Fibroblast of mammary gland (primary cell): ENCODE results near the gene SAMD11.

Experiments
- DNase-seq: peaks from one replicate; pipeline ENCODE4 v3.0.0-alpha.2; 2010; ENCODE audit warnings: low read depth
- H3K4me3 ChIP-seq: 2 replicates; pipeline ENCODE4 v1.5.1; 2011; ENCODE audit warnings: low read depth, mild to moderate bottlenecking, low read length, moderate library complexity; ENCODE audit not compliant: control insufficient read depth
- TF ChIP-seq, protein P1 (sequence below): conservative IDR thresholded peaks from 2 replicates; pipeline ENCODE4 v1.5.1; 2011; ENCODE audit warnings: low read depth, low read length, inconsistent platforms; ENCODE audit not compliant: control insufficient read depth, insufficient read depth

SAMD11 gene

DNA sequence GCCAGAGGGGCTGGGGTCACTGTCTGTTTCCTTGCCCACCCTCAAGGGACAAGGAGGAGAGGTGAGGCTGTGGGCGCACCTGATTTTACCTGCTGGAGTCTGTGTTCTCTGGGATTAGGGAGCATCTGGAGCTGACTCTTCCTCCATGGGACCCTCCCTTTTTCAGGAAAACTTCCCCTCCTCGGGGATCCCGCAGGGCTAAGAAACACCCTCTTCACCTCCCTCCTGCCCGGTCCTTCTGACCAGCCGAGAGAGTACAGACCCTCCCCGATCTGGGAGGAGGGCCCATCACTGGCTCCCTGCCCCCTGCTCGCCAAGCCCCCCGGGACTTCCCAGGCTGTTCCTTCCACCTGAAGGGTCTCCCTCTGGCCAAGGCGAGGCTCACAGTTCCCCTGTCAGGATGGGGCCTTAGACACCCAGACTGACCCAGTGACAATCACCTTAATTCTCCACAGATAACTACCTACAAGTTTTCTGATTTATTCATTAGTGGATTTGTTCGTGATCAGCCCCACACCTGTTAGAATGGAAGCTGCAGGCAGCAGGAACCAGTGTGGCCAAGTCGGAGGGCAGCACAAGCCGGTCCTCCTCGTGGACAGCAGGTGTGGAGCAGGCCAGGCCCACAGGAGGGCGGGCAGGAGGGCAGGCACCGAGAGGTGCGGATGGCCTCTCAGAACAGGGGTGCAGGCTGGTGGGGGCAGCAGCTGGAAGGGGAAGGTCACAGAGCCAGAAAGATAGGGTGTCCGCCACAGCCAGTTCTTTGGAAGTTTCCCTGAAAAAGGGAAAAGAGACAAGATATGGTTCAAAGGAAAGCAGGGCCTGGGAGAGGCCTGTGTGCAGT lies 15.9 kb upstream of the SAMD11 start:
- TF ChIP-seq, protein P1, sequence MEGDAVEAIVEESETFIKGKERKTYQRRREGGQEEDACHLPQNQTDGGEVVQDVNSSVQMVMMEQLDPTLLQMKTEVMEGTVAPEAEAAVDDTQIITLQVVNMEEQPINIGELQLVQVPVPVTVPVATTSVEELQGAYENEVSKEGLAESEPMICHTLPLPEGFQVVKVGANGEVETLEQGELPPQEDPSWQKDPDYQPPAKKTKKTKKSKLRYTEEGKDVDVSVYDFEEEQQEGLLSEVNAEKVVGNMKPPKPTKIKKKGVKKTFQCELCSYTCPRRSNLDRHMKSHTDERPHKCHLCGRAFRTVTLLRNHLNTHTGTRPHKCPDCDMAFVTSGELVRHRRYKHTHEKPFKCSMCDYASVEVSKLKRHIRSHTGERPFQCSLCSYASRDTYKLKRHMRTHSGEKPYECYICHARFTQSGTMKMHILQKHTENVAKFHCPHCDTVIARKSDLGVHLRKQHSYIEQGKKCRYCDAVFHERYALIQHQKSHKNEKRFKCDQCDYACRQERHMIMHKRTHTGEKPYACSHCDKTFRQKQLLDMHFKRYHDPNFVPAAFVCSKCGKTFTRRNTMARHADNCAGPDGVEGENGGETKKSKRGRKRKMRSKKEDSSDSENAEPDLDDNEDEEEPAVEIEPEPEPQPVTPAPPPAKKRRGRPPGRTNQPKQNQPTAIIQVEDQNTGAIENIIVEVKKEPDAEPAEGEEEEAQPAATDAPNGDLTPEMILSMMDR: no peak
- DNase-seq: no peak
- H3K4me3 ChIP-seq: no peak overlapping the region

DNA sequence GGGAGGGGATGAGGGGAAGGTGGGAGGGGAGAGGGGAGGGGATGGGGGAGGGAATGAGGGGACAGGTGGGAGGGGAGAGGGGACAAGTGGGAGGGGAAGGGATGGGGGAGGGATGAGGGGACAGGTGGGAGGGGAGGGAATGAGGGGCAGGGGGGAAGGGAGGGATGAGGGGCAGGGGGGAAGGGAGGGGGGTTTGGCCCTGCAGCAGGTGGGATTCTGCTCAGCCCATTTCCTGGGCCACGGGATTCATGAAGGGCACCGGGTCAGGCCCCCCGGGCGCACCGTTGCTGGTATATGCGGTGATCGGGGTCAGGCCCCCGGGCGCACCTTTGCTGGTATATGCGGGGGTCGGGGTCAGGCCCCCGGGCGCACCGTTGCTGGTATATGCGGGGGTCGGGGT lies 15.1 kb upstream of the SAMD11 start:
- TF ChIP-seq, protein P1: no peak
- H3K4me3 ChIP-seq: no peak overlapping the region
- no peak for DNase-seq

DNA sequence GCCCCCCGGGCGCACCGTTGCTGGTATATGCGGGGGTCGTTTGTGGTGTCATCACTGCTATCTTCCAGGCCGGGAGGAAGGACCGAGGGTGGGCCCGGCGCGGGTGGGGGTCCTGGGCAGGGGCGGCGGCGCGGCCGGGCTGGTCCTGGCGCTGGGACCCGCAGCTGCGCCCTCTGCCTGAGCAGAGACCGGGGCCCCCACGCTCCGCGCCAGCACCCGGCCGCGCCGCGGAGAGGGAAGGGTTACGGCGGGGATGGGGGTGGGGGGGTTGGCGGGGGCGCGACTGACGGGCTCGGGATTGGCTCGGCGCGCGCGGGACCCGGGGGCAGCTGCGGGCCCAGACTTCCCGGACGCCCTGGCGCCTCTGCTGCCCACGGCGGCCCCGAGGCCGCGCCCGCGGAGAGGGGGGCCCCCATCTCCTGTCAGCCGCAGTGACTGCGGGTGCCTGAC lies 13.8 kb upstream of the SAMD11 start:
- no peak overlapping the region for H3K4me3 ChIP-seq
- TF ChIP-seq, protein P1: no peak
- DNase-seq: no peak

DNA sequence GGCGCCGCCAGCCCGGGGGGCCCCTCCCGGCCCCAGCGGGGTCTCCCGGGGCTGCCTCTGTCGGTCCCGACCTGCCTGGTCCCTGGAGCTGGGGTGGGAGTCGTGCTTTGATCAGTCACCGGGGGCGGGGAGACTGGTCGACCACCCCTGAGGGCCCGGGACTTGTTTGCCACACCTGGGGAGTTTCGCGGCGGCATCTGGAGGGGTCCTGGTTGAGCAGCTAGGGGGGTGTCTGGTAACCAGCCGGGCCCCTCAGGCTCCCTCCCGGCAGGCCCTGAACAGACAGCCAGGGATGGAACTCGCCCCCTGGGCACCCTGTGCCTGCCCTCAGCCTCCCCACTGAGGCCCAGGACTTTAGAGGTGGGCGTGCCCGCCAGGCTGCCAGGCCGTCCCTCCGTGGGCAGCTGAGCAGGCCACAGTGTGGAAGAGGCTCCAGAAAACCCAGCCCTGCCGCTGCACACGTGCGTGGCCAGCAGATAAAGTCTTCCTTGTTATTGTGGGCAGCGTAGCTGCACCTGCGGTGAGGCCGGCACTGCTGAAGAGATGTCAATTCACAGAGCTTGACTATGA lies 13.3 kb upstream of the SAMD11 start:
- no peak for DNase-seq
- H3K4me3 ChIP-seq: no peak overlapping the region
- TF ChIP-seq, protein P1: no peak

DNA sequence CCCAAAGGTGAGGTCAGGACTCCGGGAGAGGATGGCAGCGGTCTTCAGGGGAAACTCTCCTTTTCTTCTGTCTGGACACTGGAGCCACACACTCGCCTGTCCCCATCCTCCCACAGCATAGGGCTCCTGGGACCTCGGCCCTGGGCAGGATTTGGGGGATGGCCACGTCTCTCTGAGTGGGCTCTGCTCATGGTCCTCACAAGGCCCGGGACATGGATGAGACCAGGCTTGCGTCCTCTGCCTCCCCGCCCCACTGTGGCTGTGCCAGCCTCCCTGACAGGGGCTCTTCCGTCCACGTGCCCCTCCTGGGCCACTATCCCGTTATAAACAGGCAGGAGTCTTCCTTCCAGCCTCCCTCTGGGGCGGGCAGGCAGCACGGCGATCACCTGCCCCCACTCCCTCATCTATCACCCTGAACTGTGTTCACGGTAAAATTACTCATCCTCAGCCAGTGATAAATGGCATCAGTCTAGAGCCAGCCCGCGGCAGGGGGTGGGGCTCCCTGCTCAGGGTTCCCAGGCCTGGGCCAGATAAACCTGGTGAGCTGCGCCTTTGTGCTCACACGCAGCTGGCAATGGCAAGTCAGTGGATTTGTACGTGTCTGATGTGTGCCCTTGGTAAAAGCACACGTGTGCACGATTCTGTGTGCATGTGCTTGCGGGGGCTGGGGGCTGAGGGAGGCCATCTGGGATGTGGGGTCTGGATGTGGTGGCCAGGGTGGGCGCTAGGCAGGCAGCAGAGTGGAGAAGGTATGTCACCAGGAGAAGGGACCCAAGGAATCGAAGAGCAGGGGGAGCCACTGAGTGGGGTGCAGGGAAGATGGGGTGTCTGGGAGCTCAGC lies 12.6 kb upstream of the SAMD11 start:
- TF ChIP-seq, protein P1: no peak
- DNase-seq: peak; percentile 32
- H3K4me3 ChIP-seq: no peak overlapping the region

DNA sequence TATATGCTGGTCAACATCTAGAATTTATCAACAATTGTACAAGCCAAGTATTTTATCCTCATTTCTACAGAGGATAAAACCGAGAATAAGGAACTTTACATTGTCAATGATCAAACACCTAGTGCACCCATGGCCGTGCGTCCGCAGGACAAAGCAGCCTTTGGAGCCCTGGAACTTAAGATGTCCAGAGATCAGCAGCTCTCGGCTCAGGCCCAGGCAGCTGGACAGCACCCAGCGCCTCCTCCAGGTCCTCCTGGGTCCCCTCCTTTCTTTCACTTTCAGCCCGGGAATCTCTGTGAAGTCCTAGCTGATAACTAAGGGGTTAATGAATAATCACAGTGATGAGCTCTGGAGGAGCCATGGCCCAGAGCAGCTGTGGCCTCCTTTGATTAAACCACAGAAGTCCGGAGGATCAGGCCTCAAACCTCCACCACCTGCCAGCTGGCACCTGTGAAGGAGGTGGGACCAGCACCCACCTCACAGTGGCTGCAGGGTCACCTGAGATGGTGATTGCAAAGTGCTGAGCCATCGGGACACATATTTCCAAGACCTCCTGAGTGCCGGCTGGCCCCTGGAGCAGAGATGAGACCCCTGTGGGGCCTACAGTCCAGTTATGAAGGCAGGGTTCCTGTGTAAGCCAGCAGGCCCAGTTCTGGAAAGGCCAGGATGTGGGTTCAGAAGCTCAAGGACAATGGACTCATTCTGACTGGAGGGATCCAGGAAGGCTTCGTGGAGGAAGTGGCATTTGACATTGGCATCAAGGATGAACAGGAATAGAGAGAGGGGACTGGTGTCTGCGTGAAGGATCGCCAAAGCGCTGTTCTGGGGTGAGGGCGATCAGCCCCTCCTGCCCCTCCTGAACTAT lies 11.6 kb upstream of the SAMD11 start:
- no peak overlapping the region for H3K4me3 ChIP-seq
- DNase-seq: no peak
- TF ChIP-seq, protein P1: no peak
